Nephron progenitor cell (in vitro differentiated cells): Measurements from ENCODE around the gene TMEM138.
A peak's percentile ranks its signal among the peaks of the same experiment; 100 is the strongest.

Experiments used
- DNase-seq: peaks from one replicate; pipeline ENCODE4 v3.0.0; 2021
- H3K27ac Mint-ChIP-seq: 2 replicates; pipeline ENCODE4 v1.8.0; 2021; ENCODE audit warnings: mild to moderate bottlenecking, moderate library complexity, mixed read lengths
- H3K27me3 Mint-ChIP-seq: 2 replicates; pipeline ENCODE4 v1.8.0; 2021; ENCODE audit warnings: mild to moderate bottlenecking, low read depth, mixed read lengths; ENCODE audit not compliant: poor library complexity
- H3K36me3 Mint-ChIP-seq: 2 replicates; pipeline ENCODE4 v1.8.0; 2021; ENCODE audit warnings: low read depth, mixed read lengths
- H3K4me1 Mint-ChIP-seq: 2 replicates; pipeline ENCODE4 v1.8.0; 2021; ENCODE audit warnings: mixed read lengths
- H3K4me3 Mint-ChIP-seq: 2 replicates; pipeline ENCODE4 v1.8.0; 2021; ENCODE audit warnings: mild to moderate bottlenecking, moderate library complexity, mixed read lengths
- H3K9me3 Mint-ChIP-seq: 2 replicates; pipeline ENCODE4 v1.8.0; 2021; ENCODE audit warnings: mild to moderate bottlenecking, moderate library complexity, mixed read lengths
- TF ChIP-seq, protein P1 (sequence below): fragments of 200-600 bp; sonication (generic); IDR thresholded peaks from 2 replicates; pipeline ENCODE4 v1.5.0; 2021; ENCODE audit warnings: antibody characterized with exemption

TMEM138 gene

DNA sequence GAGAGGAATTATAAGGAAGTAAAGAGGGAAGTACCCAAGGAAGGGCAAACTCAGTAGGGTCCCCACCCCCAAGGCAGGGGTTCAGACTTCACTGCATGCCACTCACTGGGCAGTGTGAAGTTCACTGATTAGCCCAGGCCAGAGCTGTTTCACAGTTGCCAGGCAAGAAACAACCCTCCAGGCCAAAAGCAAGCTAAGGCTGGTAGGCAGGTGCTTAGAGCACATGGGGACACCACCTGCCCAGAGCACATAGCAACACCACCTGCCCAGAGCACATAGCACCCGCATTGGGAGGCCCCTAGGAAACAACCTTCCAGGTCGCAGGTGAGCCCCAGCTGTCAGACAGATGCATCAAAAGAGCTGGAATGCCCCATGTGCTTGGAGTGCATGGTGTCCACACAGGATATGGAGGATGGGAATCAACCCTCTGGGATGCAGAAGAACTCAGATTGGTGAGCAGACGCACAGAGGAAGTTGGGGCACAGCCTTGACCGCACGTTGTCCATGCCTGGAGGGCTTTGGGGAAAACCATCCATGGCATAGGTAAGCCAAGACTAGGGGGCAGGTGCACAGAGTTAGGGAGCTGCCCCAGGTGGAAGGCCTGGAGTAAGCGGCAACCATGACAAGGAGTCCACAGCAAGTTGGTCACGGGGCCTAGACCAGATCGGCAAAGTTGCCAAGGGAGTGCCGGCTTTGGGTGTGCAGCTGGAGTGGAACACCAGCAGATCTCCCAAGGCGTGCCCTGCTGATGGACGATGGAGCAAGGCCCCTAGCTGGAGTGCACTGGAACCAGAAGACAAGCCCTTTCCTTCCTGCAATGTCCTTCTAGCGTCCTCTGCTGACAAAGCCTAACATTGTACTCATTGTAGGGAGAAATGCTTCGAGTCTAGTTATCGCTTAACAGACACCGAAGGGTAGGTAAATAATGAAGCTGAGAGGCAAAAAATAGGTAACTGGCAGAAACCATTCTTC is 22.4 kb downstream of the TMEM138 start:
- TF ChIP-seq, protein P1, sequence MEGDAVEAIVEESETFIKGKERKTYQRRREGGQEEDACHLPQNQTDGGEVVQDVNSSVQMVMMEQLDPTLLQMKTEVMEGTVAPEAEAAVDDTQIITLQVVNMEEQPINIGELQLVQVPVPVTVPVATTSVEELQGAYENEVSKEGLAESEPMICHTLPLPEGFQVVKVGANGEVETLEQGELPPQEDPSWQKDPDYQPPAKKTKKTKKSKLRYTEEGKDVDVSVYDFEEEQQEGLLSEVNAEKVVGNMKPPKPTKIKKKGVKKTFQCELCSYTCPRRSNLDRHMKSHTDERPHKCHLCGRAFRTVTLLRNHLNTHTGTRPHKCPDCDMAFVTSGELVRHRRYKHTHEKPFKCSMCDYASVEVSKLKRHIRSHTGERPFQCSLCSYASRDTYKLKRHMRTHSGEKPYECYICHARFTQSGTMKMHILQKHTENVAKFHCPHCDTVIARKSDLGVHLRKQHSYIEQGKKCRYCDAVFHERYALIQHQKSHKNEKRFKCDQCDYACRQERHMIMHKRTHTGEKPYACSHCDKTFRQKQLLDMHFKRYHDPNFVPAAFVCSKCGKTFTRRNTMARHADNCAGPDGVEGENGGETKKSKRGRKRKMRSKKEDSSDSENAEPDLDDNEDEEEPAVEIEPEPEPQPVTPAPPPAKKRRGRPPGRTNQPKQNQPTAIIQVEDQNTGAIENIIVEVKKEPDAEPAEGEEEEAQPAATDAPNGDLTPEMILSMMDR: no peak
- DNase-seq: no peak
- H3K4me3 Mint-ChIP-seq: no peak overlapping the region
- peaks cover 6% of the 10 kb centered on the region for H3K36me3 Mint-ChIP-seq
- peaks cover 16% of the 10 kb centered on the region for H3K27me3 Mint-ChIP-seq
- no peak overlapping the region for H3K27ac Mint-ChIP-seq
- H3K9me3 Mint-ChIP-seq: peaks cover 5% of the 10 kb centered on the region
- H3K4me1 Mint-ChIP-seq: no peaks in the 10 kb centered on the region

DNA sequence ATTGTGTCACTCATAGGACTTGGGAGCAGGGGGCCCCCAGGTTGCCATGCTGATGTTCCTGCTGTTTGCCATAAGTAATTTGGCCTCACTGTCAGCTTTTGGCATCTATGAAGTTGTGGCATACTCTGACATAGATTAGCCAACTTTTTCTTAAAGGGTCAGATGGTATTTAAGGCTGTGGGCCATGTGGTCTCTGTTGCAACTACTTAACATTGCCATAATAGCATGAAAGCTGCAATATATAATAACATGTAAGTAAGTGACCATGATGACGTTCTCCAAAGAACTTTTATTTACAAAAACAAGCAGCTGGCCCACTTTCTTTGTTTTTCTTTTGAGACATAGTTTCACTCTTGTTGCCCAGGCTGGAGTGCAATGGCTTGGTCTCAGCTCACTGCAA is 28.0 kb downstream of the TMEM138 start:
- Mint-ChIP-seq H3K9me3 (peaks cover 34% of the 10 kb centered on the region), H3K4me1 (peaks cover 20% of the 10 kb centered on the region), H3K27ac (no peak overlapping the region), H3K36me3 (peaks cover 22% of the 10 kb centered on the region), H3K4me3 (no peak overlapping the region), H3K27me3 (peaks cover 24% of the 10 kb centered on the region)
- DNase-seq: no peak
- TF ChIP-seq, protein P1: no peak

DNA sequence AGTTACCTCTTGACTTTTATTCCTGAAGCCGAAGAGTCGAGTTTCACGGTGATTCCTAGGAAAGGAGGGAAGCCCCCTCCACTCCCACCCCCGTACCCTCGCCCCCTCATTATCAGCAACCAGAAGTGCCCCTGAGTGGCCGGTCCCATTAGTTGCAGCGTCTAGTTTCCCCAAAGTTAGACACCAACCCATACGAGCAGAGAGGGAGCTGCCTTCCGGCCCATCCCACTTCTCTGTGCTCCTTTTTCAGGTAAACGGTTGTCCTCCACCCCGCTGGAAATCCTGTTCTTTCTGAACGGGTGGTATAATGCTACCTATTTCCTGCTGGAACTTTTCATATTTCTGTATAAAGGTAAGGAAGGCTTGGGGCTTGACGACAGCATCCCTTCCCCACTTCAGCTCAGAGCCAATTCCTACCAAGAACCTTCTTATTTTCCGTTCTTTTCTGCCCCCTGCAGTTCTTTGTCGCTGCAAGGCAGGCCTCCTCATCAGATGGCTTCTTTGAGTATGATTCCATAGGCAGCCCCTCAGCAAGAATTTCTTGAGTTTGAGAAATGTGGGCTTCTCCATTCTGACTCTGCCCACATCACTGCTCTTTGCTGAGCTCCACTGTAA is 30.9 kb downstream of the TMEM138 start:
- H3K36me3 Mint-ChIP-seq: peaks cover 52% of the 10 kb centered on the region
- H3K9me3 Mint-ChIP-seq: peaks cover 36% of the 10 kb centered on the region
- peak overlapping the region; percentile 93 for H3K27ac Mint-ChIP-seq
- H3K4me3 Mint-ChIP-seq: peak overlapping the region; percentile 96
- H3K4me1 Mint-ChIP-seq: peaks cover 20% of the 10 kb centered on the region
- peak; percentile 10 for DNase-seq
- peaks cover 18% of the 10 kb centered on the region for H3K27me3 Mint-ChIP-seq
- TF ChIP-seq, protein P1: no peak

DNA sequence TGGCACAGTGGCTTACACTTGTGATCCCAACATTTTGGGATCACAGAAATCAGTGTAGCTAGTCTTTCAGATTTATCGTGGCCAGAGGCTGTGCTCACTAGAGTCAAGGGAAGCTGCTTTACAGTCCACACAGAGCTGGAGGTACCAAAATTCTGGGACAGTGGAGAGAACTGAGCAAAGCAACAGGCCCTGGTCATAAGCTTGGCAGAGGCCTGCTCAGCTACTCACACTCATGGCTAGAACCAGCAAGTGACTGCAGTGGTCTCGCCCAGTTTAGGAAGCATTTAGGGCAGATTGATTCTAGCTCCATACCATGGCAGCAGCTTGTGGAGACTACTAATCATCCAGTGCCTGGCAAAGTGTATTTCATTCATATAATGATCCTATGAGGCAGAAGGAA is 39.0 kb downstream of the TMEM138 start:
- peaks cover 78% of the 10 kb centered on the region for H3K36me3 Mint-ChIP-seq
- no peak for DNase-seq
- no peak overlapping the region for H3K4me3 Mint-ChIP-seq
- H3K27me3 Mint-ChIP-seq: no peaks in the 10 kb centered on the region
- TF ChIP-seq, protein P1: no peak
- peak overlapping the region; percentile 70 for H3K27ac Mint-ChIP-seq
- no peaks in the 10 kb centered on the region for H3K9me3 Mint-ChIP-seq
- no peaks in the 10 kb centered on the region for H3K4me1 Mint-ChIP-seq

DNA sequence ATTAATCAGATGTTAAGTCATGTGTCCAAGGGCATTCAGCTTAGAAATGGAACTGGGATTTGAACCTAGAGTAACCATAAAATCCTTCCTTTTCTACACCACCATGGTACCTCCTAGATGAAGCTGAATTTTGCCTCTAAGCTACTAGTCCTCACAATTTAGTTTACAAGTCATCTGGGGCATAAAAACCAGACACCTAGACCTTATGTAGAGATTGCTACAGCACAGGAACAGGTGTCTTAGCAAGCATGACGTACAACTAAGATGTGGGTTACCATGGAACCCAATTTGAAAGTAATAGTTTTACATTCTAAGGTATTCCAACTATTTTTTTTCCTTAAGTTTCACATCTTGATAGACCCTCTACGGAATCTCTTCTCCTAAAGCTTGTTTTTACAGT is 39.4 kb downstream of the TMEM138 start:
- Mint-ChIP-seq H3K4me1 (no peaks in the 10 kb centered on the region), H3K27ac (peak overlapping the region; percentile 70)
- TF ChIP-seq, protein P1: no peak

More for the DNA sequence above, 39.4 kb downstream of the TMEM138 start:
- peaks cover 74% of the 10 kb centered on the region for H3K36me3 Mint-ChIP-seq
- no peak overlapping the region for H3K4me3 Mint-ChIP-seq
- DNase-seq: no peak
- no peaks in the 10 kb centered on the region for H3K9me3 Mint-ChIP-seq
- H3K27me3 Mint-ChIP-seq: no peaks in the 10 kb centered on the region
